Sigmoid colon (tissue), 7 donors: ENCODE results near the gene PHF20. TPM values are rescaled to one million over a fixed set of nuclear protein-coding genes. Genes with fewer than 3 reads are reported as not detected.

Source experiments
- DNase-seq: peaks from one replicate; pipeline ENCODE4 v3.0.0-alpha.2; 2019
- H3K27ac ChIP-seq, 4 donors: fragments of 200-600 bp; sonication (generic); one replicate each; pipeline ENCODE4 v1.5.1; 2016 to 2019; ENCODE audit warnings: mild to moderate bottlenecking in 1 of 4
- H3K27me3 ChIP-seq, 3 donors: fragments of 200-600 bp; sonication (generic); one replicate each; pipeline ENCODE4 v1.5.1; 2019; ENCODE audit warnings: mild to moderate bottlenecking in 1 of 3
- H3K36me3 ChIP-seq, 4 donors: fragments of 200-600 bp; sonication (generic); one replicate each; pipeline ENCODE4 v1.5.1; 2016 to 2019
- H3K4me1 ChIP-seq, 4 donors: fragments of 200-600 bp; sonication (generic); one replicate each; pipeline ENCODE4 v1.5.1; 2017 to 2019
- H3K4me3 ChIP-seq, 4 donors: fragments of 200-600 bp; sonication (generic); one replicate each; pipeline ENCODE4 v1.5.1; 2017 to 2019; ENCODE audit warnings: mild to moderate bottlenecking in 2 of 4, moderate library complexity in 1 of 4
- H3K9me3 ChIP-seq, 4 donors: fragments of 200-600 bp in 3 of 4; sonication (generic) in 3 of 4; one replicate each; pipeline versions ENCODE4 v1.5.1 to v1.6.1; 2013 to 2019
- CTCF ChIP-seq, 4 experiments: fragments of 450-650 bp in 3 of 4; fragments of 200-600 bp in 1 of 4; IDR thresholded peaks; one replicate each; pipeline ENCODE4 v1.5.1; 2016 to 2019; ENCODE audit warnings: antibody characterized with exemption in 4 of 4, mild to moderate bottlenecking in 3 of 4, moderate library complexity in 2 of 4
- EP300 ChIP-seq, 4 donors: sonication (generic); formaldehyde crosslinking; IDR thresholded peaks; one replicate each; pipeline ENCODE4 v1.6.1; 2017; ENCODE audit warnings: antibody characterized with exemption in 4 of 4
- POLR2A ChIP-seq, 2 donors: fragments of 450-650 bp; IDR thresholded peaks; one replicate each; pipeline ENCODE4 v1.6.1; 2016; ENCODE audit warnings: antibody characterized with exemption in 2 of 2, mild to moderate bottlenecking in 2 of 2, moderate library complexity in 2 of 2
- POLR2AphosphoS5 ChIP-seq, 4 donors: sonication (generic); formaldehyde crosslinking; IDR thresholded peaks; one replicate each; pipeline ENCODE4 v1.6.1; 2017; ENCODE audit warnings: antibody characterized with exemption in 4 of 4
- WGBS, 2 donors: extraction: QIAGEN DNeasy Blood & Tissue Kit; methylation state at CpG; one replicate each; pipeline ENCODE4 v1.1.7; 2013; 5-methylcytosine and 5-hydroxymethylcytosine counted together
- intact Hi-C: fragments of 100-400 bp; cut with DNase I; formaldehyde crosslinking; loops from one replicate; pipeline ENCODE4 v1.15.1; 2023
- polyA plus RNA-seq, 3 donors: library from polyadenylated mRNA; stranded (reverse); fragments of 200-250 nt; gene quantifications; one replicate each; pipeline ENCODE4 v1.2.3, GENCODE V29; 2013
- total RNA-seq, 4 donors: library from RNA; depleted of rRNA; stranded (reverse); fragments of >200 nt; gene quantifications; one replicate each; pipeline ENCODE4 v1.1.0, GENCODE V29; 2016
- donor health status: healthy with polysubstance abuse.
- donor health status: Bipolar disorder and iron deficiency.
- donor health status: healthy.

Gene PHF20
- total and polyA plus RNA-seq, 7 donors, result 10.8 to 49.7 (median 41.0) TPM

DNA sequence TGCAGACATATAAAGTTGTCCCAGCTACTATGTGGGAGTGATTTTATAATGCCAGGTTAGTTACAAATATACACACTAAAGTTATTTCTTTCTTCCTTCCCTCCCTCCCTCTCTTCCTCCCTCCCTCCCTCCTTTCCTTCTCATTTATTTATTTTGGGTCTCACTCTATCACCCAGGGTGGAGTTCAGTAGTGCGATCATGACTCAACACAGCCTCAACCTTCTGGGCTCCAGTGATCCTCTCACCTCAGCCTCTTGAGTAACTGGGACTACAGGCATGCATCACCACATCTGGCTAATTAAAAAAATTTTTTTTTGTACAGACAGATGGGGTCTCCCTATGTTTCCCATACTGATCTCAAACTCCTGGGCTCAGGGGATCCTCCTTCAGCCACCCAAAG lies 59.2 kb downstream of the PHF20 start:
- Histone ChIP-seq H3K27me3 (no peaks in the 10 kb centered on the region), H3K9me3 (no peaks in the 10 kb centered on the region), H3K36me3 (no peaks in the 10 kb centered on the region), H3K4me1 (peaks cover 0 to 13% (median 0%) of the 10 kb centered on the region in 4 donors), H3K27ac (no peak overlapping the region), H3K4me3 (no peak overlapping the region)
- TF ChIP-seq CTCF (IDR thresholded peaks at IDR 0.05), result no peak
- TF ChIP-seq POLR2AphosphoS5 (IDR thresholded peaks at IDR 0.05), result no peak
- no peak for TF ChIP-seq EP300 (IDR thresholded peaks at IDR 0.05)
- no peak for TF ChIP-seq POLR2A (IDR thresholded peaks at IDR 0.05)
- DNase-seq, result no peak
- WGBS, 2 donors, result 95% methylated on average over 1 of the region's 1 CpG
- intact Hi-C loops, result no loop called here

DNA sequence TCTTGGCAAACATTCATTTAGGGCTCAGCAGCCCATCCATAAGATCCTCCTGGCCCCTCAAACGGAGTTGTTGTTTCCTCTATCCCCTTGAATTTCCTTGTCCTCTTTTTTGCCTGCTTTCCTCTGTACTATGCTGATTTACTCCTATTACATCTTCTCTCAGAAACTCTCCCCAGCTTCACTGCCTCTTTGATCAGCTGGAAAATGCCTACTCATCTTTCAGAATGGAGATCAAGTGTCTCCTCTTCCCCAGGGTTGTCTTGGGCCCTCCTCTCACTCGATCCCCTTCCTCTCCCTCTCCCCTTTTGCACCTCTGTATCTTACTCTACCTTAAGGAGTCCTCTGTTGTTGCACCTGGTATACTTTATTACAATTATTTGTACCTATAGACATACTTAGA lies 60.2 kb downstream of the PHF20 start:
- no peaks in the 10 kb centered on the region for H3K27me3 ChIP-seq
- intact Hi-C loops, result no loop called here
- H3K4me3 ChIP-seq, result no peak overlapping the region
- 91 to 94% methylated on average over 2 of the region's 2 CpGs for WGBS, 2 donors
- H3K4me1 ChIP-seq, result peaks cover 0 to 13% (median 0%) of the 10 kb centered on the region in 4 donors
- H3K9me3 ChIP-seq, result no peaks in the 10 kb centered on the region
- no peak overlapping the region for H3K27ac ChIP-seq
- TF ChIP-seq POLR2A (IDR thresholded peaks at IDR 0.05), result no peak
- TF ChIP-seq EP300 (IDR thresholded peaks at IDR 0.05), result no peak
- TF ChIP-seq CTCF (IDR thresholded peaks at IDR 0.05), result no peak
- TF ChIP-seq POLR2AphosphoS5 (IDR thresholded peaks at IDR 0.05), result no peak
- H3K36me3 ChIP-seq, result no peaks in the 10 kb centered on the region
- no peak for DNase-seq

DNA sequence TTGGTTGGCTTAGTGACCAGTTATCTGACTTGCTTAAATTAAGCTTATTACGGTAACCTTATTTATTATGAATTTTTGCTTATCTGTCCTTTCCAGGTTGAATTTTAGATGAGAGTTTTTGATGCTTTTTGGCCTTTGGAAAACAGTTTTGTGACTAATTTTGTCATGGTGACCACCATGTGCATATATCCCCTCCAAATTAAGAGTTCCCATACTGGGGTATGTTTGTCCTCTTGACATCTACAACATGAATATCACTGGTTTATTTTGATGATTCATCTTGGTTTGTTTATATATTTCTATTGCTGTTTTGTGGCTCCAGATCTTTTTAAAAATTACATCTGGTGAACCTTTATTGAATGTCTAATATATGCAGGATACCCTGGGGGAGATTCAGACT lies 61.4 kb downstream of the PHF20 start:
- TF ChIP-seq POLR2AphosphoS5 (IDR thresholded peaks at IDR 0.05) (no peak), POLR2A (IDR thresholded peaks at IDR 0.05) (no peak)
- WGBS, 2 donors, result 97 to 98% methylated on average over 1 of the region's 1 CpG
- H3K4me1 ChIP-seq, result peaks cover 0 to 16% (median 1%) of the 10 kb centered on the region in 4 donors
- H3K36me3 ChIP-seq, result no peaks in the 10 kb centered on the region
- no peak overlapping the region for H3K27ac ChIP-seq
- no peaks in the 10 kb centered on the region for H3K27me3 ChIP-seq
- no peak for DNase-seq
- intact Hi-C loops, result no loop called here
- no peak overlapping the region for H3K4me3 ChIP-seq
- H3K9me3 ChIP-seq, result no peaks in the 10 kb centered on the region

DNA sequence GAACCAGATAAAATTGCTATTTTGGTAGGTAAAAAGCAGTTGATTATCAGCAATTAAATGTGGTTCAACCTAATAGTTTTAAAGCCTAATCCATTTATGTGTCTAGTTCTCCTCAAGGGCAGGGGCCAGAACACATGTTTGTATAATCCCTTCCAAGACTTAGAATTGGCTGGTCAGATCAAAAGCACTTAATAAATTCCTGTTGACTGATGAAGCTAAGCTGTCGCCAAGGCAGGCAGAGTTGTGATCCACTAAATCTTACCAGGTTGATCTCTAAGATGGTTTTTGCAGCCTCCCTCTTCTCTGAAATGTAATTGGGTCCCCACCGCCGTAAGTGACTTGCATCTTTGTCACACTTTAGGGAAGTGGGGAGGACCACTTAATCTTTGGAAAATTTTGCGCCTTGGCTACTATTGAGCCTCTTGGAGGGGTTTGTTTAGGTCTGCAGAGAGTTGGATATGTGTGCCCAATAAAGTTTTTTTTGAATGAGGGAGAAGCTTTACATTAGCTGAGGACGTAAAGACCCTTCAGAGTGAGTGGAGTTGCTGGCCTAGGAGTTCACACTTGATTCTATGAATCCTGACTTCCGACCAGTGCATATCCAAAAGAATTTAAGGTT lies 65.9 kb downstream of the PHF20 start:
- H3K36me3 ChIP-seq, result peaks cover 0 to 7% (median 3%) of the 10 kb centered on the region in 4 donors
- peaks cover 0 to 5% (median 1%) of the 10 kb centered on the region in 4 donors for H3K4me1 ChIP-seq
- no peak overlapping the region for H3K27ac ChIP-seq
- DNase-seq, result no peak
- no peak for TF ChIP-seq EP300 (IDR thresholded peaks at IDR 0.05)
- TF ChIP-seq CTCF (IDR thresholded peaks at IDR 0.05), result no peak
- no peak for TF ChIP-seq POLR2A (IDR thresholded peaks at IDR 0.05)
- no peak for TF ChIP-seq POLR2AphosphoS5 (IDR thresholded peaks at IDR 0.05)
- intact Hi-C loops, result no loop called here
- H3K4me3 ChIP-seq, result no peak overlapping the region
- no peaks in the 10 kb centered on the region for H3K9me3 ChIP-seq
- no peaks in the 10 kb centered on the region for H3K27me3 ChIP-seq
- WGBS, 2 donors, result 91 to 93% methylated on average over 6 of the region's 6 CpGs

- DNase-seq, result no peak
- peaks cover 0 to 5% (median 1%) of the 10 kb centered on the region in 4 donors for H3K4me1 ChIP-seq
- H3K4me3 ChIP-seq, result no peak overlapping the region
- WGBS, 2 donors, result 92 to 93% methylated on average over 4 of the region's 4 CpGs
- TF ChIP-seq CTCF (IDR thresholded peaks at IDR 0.05), result no peak
- TF ChIP-seq POLR2A (IDR thresholded peaks at IDR 0.05), result no peak
- no peak for TF ChIP-seq EP300 (IDR thresholded peaks at IDR 0.05)
- no peak for TF ChIP-seq POLR2AphosphoS5 (IDR thresholded peaks at IDR 0.05)
- H3K36me3 ChIP-seq, result peaks cover 0 to 12% (median 6%) of the 10 kb centered on the region in 4 donors
- H3K27ac ChIP-seq, result no peak overlapping the region
- H3K27me3 ChIP-seq, result no peaks in the 10 kb centered on the region
- H3K9me3 ChIP-seq, result no peaks in the 10 kb centered on the region
- intact Hi-C loops, result no loop called here
These were observed 66.4 kb downstream of the PHF20 start for GRCh38 chr20:35838205-35838604.
